HCT116 (cell line): ENCODE results near the gene NFIB. TPM values are rescaled to one million over a fixed set of nuclear protein-coding genes. Genes with fewer than 3 reads are reported as not detected.

Experiments
- ATAC-seq: fragments of 200-7000 bp; cut with Tn5 transposase; 2 replicates; pipeline ENCODE4 v1.9.1; 2020; ENCODE audit warnings: mild to moderate bottlenecking, moderate library complexity
- BruUV-seq: library from RNA; stranded (reverse); fragments of 400-500 nt; replicated peaks from 2 replicates; lab custom pipeline; 2021; lab: Mats Ljungman, UMichigan
- CTCF ChIA-PET: fragments of 300-600 bp; sonication (Branson Sonifier 250); formaldehyde crosslinking; loops from one replicate; lab custom pipeline; 2021; ENCODE audit warnings: antibody characterized with exemption; lab: Charles Lee
- POLR2A ChIA-PET: fragments of 300-600, 350-600 bp; sonication (Branson Sonifier 250); formaldehyde crosslinking; loops from one replicate; lab custom pipeline; 2021; ENCODE audit warnings: antibody characterized with exemption; lab: Charles Lee
- RAD21 ChIA-PET, 2 experiments: fragments of 300-600 bp; sonication (Branson Sonifier 250); formaldehyde crosslinking; loops; one replicate each; lab custom pipeline; 2023; ENCODE audit warnings: low total read pairs in 2 of 2; ENCODE audit not compliant: uncharacterized antibody in 2 of 2, unreplicated experiment in 2 of 2, low non-redundant PET in 1 of 2; lab: Charles Lee
- DNase-seq: peaks from one replicate; pipeline ENCODE4 v3.0.0-alpha.2; 2010; ENCODE audit warnings: low read depth, low spot score
- H2AFZ ChIP-seq: fragments of 200-600 bp; shearing (Covaris generic), sonication (generic); 2 replicates; pipeline ENCODE4 v1.6.1; 2017; ENCODE audit warnings: low read depth, mixed run types, mixed read lengths, antibody characterized with exemption, low read length; ENCODE audit not compliant: poor library complexity, severe bottlenecking
- H3K27ac ChIP-seq: 2 replicates; pipeline ENCODE4 v1.5.1; 2012; ENCODE audit warnings: low read depth, low read length
- H3K27me3 ChIP-seq: fragments of 200-600 bp; sonication (generic); 2 replicates; pipeline ENCODE4 v1.6.1; 2016; ENCODE audit warnings: mixed run types, low read length, mixed read lengths; ENCODE audit not compliant: insufficient read depth
- H3K36me3 ChIP-seq, 2 experiments: fragments of 200-500 bp in 1 of 2; fragments of 200-600 bp in 1 of 2; sonication (Bioruptor generic) in 1 of 2; sonication (generic) in 1 of 2; 2 replicates each; pipeline versions ENCODE4 v1.5.1 to v1.6.1; 2014 to 2016; ENCODE audit warnings: low read length in 2 of 2, inconsistent platforms in 1 of 2, mixed read lengths in 1 of 2, mixed run types in 1 of 2; ENCODE audit not compliant: insufficient read depth in 2 of 2, control insufficient read depth in 1 of 2
- H3K4me1 ChIP-seq, 2 experiments: fragments of 200-600 bp in 1 of 2; sonication (generic) in 1 of 2; 2 replicates each; pipeline versions ENCODE4 v1.5.1 to v1.6.1; 2012 to 2017; ENCODE audit warnings: low read length in 2 of 2, inconsistent platforms in 1 of 2, mild to moderate bottlenecking in 1 of 2, mixed read lengths in 1 of 2, mixed run types in 1 of 2, moderate library complexity in 1 of 2; ENCODE audit not compliant: insufficient read depth in 2 of 2, control insufficient read depth in 1 of 2
- H3K4me2 ChIP-seq: fragments of 200-600 bp; sonication (generic); 2 replicates; pipeline ENCODE4 v1.6.1; 2017; ENCODE audit warnings: mixed run types, low read length, mixed read lengths
- H3K4me3 ChIP-seq, 2 experiments: fragments of 200-600 bp in 1 of 2; sonication (generic) in 1 of 2; replicated peaks in 1 of 2; 2 replicates each; pipeline ENCODE4 v1.5.1; 2011 to 2016; ENCODE audit warnings: low read length in 2 of 2, control low read depth in 1 of 2, low read depth in 1 of 2, mild to moderate bottlenecking in 1 of 2, mixed read lengths in 1 of 2, mixed run types in 1 of 2
- H3K79me2 ChIP-seq: fragments of 200-600 bp; sonication (generic); 2 replicates; pipeline ENCODE4 v1.6.1; 2017; ENCODE audit warnings: mild to moderate bottlenecking, mixed run types, low read length, moderate library complexity, mixed read lengths; ENCODE audit not compliant: insufficient read depth
- H3K9ac ChIP-seq: fragments of 200-600 bp; sonication (generic); 2 replicates; pipeline ENCODE4 v1.6.1; 2016; ENCODE audit warnings: low read length, mixed read lengths
- H3K9me2 ChIP-seq: fragments of 200-600 bp; sonication (generic), shearing (Covaris generic); 2 replicates; pipeline ENCODE4 v1.6.1; 2017; ENCODE audit warnings: mixed run types, mild to moderate bottlenecking, moderate library complexity; ENCODE audit not compliant: insufficient read depth
- H3K9me3 ChIP-seq, 2 experiments: fragments of 200-500 bp in 1 of 2; fragments of 200-600 bp in 1 of 2; sonication (Bioruptor generic) in 1 of 2; sonication (generic) in 1 of 2; 2 replicates each; pipeline ENCODE4 v1.6.1; 2014 to 2017; ENCODE audit warnings: low read length in 2 of 2, mixed read lengths in 2 of 2, inconsistent platforms in 1 of 2, low read depth in 1 of 2, mild to moderate bottlenecking in 1 of 2, mixed run types in 1 of 2, moderate library complexity in 1 of 2; ENCODE audit not compliant: control insufficient read depth in 1 of 2, insufficient read depth in 1 of 2
- H4K20me1 ChIP-seq: fragments of 200-600 bp; sonication (generic), shearing (Covaris generic); 2 replicates; pipeline ENCODE4 v1.6.1; 2017; ENCODE audit warnings: mixed run types, mild to moderate bottlenecking, moderate library complexity; ENCODE audit not compliant: insufficient read depth
- CBX3 ChIP-seq: IDR thresholded peaks from 2 replicates; pipeline ENCODE4 v1.6.1; 2012; ENCODE audit warnings: low read depth
- CEBPB ChIP-seq: IDR thresholded peaks from 2 replicates; pipeline ENCODE4 v1.6.1; 2012; ENCODE audit warnings: low read depth
- EGR1 ChIP-seq: IDR thresholded peaks from 2 replicates; pipeline ENCODE4 v1.6.1; 2012; ENCODE audit warnings: low read depth
- ELF1 ChIP-seq: IDR thresholded peaks from 2 replicates; pipeline ENCODE4 v1.6.1; 2012; ENCODE audit warnings: low read depth, borderline replicate concordance
- EZH2phosphoT487 ChIP-seq: fragments of 200-600 bp; IDR thresholded peaks from 2 replicates; pipeline ENCODE4 v1.6.1; 2018; ENCODE audit warnings: antibody characterized with exemption, borderline replicate concordance
- FOSL1 ChIP-seq: IDR thresholded peaks from 2 replicates; pipeline ENCODE4 v1.6.1; 2012; ENCODE audit warnings: low read depth
- JUND ChIP-seq: IDR thresholded peaks from 2 replicates; pipeline ENCODE4 v1.6.1; 2012
- POLR2AphosphoS5 ChIP-seq: IDR thresholded peaks from 2 replicates; pipeline ENCODE4 v1.6.1; 2011; ENCODE audit warnings: mild to moderate bottlenecking, low read depth, low read length, moderate library complexity
- RAD21 ChIP-seq: IDR thresholded peaks from 2 replicates; pipeline ENCODE4 v1.6.1; 2012; ENCODE audit warnings: low read depth, mild to moderate bottlenecking
- SRF ChIP-seq: IDR thresholded peaks from 2 replicates; pipeline ENCODE4 v1.6.1; 2012; ENCODE audit warnings: low read depth
- ZBTB33 ChIP-seq: IDR thresholded peaks from 2 replicates; pipeline ENCODE4 v1.6.1; 2011; ENCODE audit warnings: mild to moderate bottlenecking, low read length, moderate library complexity; ENCODE audit not compliant: insufficient replicate concordance; ENCODE audit errors: extremely low read depth
- ZFX ChIP-seq: fragments of 450-650 bp; IDR thresholded peaks from 2 replicates; pipeline ENCODE4 v1.6.1; 2017
- ZNF274 ChIP-seq: fragments of 200-500 bp; sonication (Bioruptor generic); IDR thresholded peaks from 2 replicates; pipeline ENCODE4 v1.6.1; 2014; ENCODE audit warnings: mild to moderate bottlenecking, low read depth, low read length, inconsistent platforms
- intact Hi-C: fragments of 100-400 bp; cut with micrococcal nuclease; formaldehyde crosslinking; loops from 2 replicates; pipeline ENCODE4 v1.10.0; 2022
- total RNA-seq: library from RNA; stranded (reverse); gene quantifications from one replicate; pipeline ENCODE4 v1.2.1, GENCODE V29; 2021; ENCODE audit not compliant: unreplicated experiment
- TF ChIP-seq, protein P1 (sequence below): IDR thresholded peaks from 2 replicates; pipeline ENCODE4 v1.6.1; 2012; ENCODE audit warnings: low read depth
- TF ChIP-seq, protein P2 (sequence below): IDR thresholded peaks from 2 replicates; pipeline ENCODE4 v1.6.1; 2012

NFIB gene
- total RNA-seq, 1 experiment from 2014 or later, result 6.6 TPM

DNA sequence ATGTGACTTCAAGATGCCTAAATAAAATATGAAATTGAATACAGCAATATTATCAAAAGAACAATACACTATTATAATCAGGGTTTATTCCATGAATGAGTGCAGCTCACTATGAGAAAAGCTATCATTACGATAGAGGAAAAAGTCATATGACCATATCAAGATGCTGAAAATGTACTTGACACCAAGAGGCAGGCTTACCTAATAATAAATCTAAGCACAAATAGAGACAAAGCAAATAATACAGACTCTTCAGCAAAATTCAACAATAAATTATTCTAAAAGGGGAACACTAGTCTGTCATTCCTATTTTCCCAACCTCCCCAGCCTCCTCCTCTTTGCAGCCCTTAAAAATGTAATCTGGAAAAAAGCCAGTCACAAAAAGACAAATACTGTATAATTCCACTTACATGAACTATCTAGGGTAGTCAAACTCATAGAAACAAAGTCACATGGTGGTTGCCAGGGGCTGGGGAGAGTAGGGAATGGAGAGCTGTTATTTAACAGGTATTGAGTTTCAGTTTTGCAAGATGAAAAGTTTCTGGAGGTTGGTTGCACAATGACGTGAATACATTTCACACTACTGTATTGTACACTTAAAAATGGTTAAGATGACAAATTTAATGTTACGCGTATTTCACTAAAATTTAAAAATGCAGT lies 148.4 kb downstream of the NFIB start:
- ATAC-seq (no peak), DNase-seq (no peak)
- ChIA-PET CTCF (no interaction called here), RAD21 (no interaction called here), POLR2A (interaction anchor here (0.5 kb wide), 1 partner anchor 30 kb away, joined by 3 read pairs; no protein-coding TSS in a partner anchor)
- Histone ChIP-seq H3K4me2 (no peak overlapping the region), H4K20me1 (no peaks in the 10 kb centered on the region), H3K4me1 (no peaks in the 10 kb centered on the region), H3K27me3 (no peaks in the 10 kb centered on the region), H3K79me2 (no peaks in the 10 kb centered on the region), H3K4me3 (no peak overlapping the region), H3K9me3 (no peaks in the 10 kb centered on the region), H3K27ac (no peak overlapping the region), H3K36me3 (no peaks in the 10 kb centered on the region), H3K9me2 (no peaks in the 10 kb centered on the region), H2AFZ (no peak overlapping the region), H3K9ac (no peak overlapping the region)
- intact Hi-C loops, result no loop called here
- BruUV-seq, result no TSS peak
- no peak for TF ChIP-seq JUND
- TF ChIP-seq, protein P1, sequence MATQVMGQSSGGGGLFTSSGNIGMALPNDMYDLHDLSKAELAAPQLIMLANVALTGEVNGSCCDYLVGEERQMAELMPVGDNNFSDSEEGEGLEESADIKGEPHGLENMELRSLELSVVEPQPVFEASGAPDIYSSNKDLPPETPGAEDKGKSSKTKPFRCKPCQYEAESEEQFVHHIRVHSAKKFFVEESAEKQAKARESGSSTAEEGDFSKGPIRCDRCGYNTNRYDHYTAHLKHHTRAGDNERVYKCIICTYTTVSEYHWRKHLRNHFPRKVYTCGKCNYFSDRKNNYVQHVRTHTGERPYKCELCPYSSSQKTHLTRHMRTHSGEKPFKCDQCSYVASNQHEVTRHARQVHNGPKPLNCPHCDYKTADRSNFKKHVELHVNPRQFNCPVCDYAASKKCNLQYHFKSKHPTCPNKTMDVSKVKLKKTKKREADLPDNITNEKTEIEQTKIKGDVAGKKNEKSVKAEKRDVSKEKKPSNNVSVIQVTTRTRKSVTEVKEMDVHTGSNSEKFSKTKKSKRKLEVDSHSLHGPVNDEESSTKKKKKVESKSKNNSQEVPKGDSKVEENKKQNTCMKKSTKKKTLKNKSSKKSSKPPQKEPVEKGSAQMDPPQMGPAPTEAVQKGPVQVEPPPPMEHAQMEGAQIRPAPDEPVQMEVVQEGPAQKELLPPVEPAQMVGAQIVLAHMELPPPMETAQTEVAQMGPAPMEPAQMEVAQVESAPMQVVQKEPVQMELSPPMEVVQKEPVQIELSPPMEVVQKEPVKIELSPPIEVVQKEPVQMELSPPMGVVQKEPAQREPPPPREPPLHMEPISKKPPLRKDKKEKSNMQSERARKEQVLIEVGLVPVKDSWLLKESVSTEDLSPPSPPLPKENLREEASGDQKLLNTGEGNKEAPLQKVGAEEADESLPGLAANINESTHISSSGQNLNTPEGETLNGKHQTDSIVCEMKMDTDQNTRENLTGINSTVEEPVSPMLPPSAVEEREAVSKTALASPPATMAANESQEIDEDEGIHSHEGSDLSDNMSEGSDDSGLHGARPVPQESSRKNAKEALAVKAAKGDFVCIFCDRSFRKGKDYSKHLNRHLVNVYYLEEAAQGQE, result no peak
- TF ChIP-seq CEBPB, result no peak
- TF ChIP-seq EZH2phosphoT487, result no peak
- TF ChIP-seq ELF1, result no peak
- TF ChIP-seq CBX3, result no peak
- no peak for TF ChIP-seq ZFX
- TF ChIP-seq POLR2AphosphoS5, result no peak
- no peak for TF ChIP-seq FOSL1
- TF ChIP-seq, protein P2, sequence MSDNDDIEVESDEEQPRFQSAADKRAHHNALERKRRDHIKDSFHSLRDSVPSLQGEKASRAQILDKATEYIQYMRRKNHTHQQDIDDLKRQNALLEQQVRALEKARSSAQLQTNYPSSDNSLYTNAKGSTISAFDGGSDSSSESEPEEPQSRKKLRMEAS, result no peak
- TF ChIP-seq SRF, result no peak
- no peak for TF ChIP-seq ZNF274
- TF ChIP-seq ZBTB33, result no peak
- TF ChIP-seq RAD21, result no peak
- TF ChIP-seq EGR1, result no peak
